H1 (cell line): ENCODE results near the gene NEK11. TPM values are rescaled to one million over a fixed set of nuclear protein-coding genes. Genes with fewer than 3 reads are reported as not detected.

Source experiments
- BCL11A ChIP-seq, 2 experiments: IDR thresholded peaks; one replicate each; pipeline ENCODE4 v1.6.1; 2011; ENCODE audit warnings: low read depth in 2 of 2, low read length in 2 of 2, mild to moderate bottlenecking in 2 of 2
- CHD7 ChIP-seq: fragments of 300-600 bp; sonication (generic); IDR thresholded peaks from 2 replicates; pipeline ENCODE4 v1.7.1; 2012; ENCODE audit warnings: low read length, moderate library complexity, mild to moderate bottlenecking, inconsistent platforms; ENCODE audit not compliant: insufficient replicate concordance
- E2F6 ChIP-seq: IDR thresholded peaks from 2 replicates; pipeline ENCODE4 v1.6.1; 2012; ENCODE audit warnings: inconsistent platforms
- GTF2F1 ChIP-seq: IDR thresholded peaks from 2 replicates; pipeline ENCODE4 v1.6.1; 2012; ENCODE audit warnings: low read depth, low read length, improper control_type of control experiment, borderline replicate concordance
- JUN ChIP-seq: IDR thresholded peaks from 2 replicates; pipeline ENCODE4 v1.6.1; 2011; ENCODE audit warnings: low read depth, mild to moderate bottlenecking, improper control_type of control experiment, low read length
- POU5F1 ChIP-seq: IDR thresholded peaks from 2 replicates; pipeline ENCODE4 v1.6.1; 2011; ENCODE audit warnings: low read depth, mild to moderate bottlenecking, low read length, moderate library complexity
- RAD21 ChIP-seq, 2 experiments: IDR thresholded peaks in 1 of 2; conservative IDR thresholded peaks in 1 of 2; 2 replicates each; pipeline ENCODE4 v1.6.1; 2011; ENCODE audit warnings: low read depth in 2 of 2, low read length in 2 of 2, improper control_type of control experiment in 1 of 2, inconsistent platforms in 1 of 2, mild to moderate bottlenecking in 1 of 2, moderate library complexity in 1 of 2
- RBBP5 ChIP-seq: IDR thresholded peaks from 2 replicates; pipeline ENCODE4 v1.7.1; 2012; ENCODE audit warnings: low read depth, mild to moderate bottlenecking, inconsistent platforms, low read length, moderate library complexity, borderline replicate concordance
- RNF2 ChIP-seq: fragments of 200-900, 300-1000 bp; sonication (generic); IDR thresholded peaks from 2 replicates; pipeline ENCODE4 v1.7.1; 2016; ENCODE audit warnings: borderline replicate concordance, low read depth, mild to moderate bottlenecking, antibody characterized with exemption, low read length; ENCODE audit not compliant: poor library complexity, severe bottlenecking; ENCODE audit errors: missing control alignments
- SAP30 ChIP-seq: fragments of 300-600 bp; sonication (generic); IDR thresholded peaks from 2 replicates; pipeline ENCODE4 v1.7.1; 2012; ENCODE audit warnings: low read length, moderate library complexity, mild to moderate bottlenecking, inconsistent platforms; ENCODE audit not compliant: insufficient read depth, insufficient replicate concordance
- polyA plus RNA-seq, 7 experiments: library from polyadenylated mRNA; depleted of rRNA in 3 of 7; stranded (reverse) in 5 of 7; unstranded in 2 of 7; fragments of >200 nt in 5 of 7; fragments of 200-250 nt in 2 of 7; gene quantifications; 1 replicate in 5 of 7; 2 replicates in 1 of 7; 4 replicates in 1 of 7; pipeline versions ENCODE4 v1.2.1 to v1.2.3, GENCODE V29; 2011 to 2013; ENCODE audit warnings: missing spikeins in 2 of 7, mixed read lengths in 2 of 7
- total RNA-seq: library from RNA; stranded (reverse); fragmentation: NEBNext Ultra II Directional; extraction: Animal tissue kit (Norgen Biotek cat#: 25700); gene quantifications from 2 replicates; pipeline ENCODE4 v1.2.1, GENCODE V29; 2021

NEK11 gene
- total and polyA plus RNA-seq, 2 of the 8 experiments (the other 6 are each of a cell fraction or from before 2014, with no cell fraction given), result 0.60 TPM; not detected in 1

- no peak for TF ChIP-seq CHD7
- TF ChIP-seq GTF2F1, result no peak
- TF ChIP-seq RNF2, result no peak
- TF ChIP-seq E2F6, result no peak
- TF ChIP-seq POU5F1, result no peak
- TF ChIP-seq JUN, result no peak
- no peak for TF ChIP-seq SAP30
- no peak for TF ChIP-seq RAD21 (IDR thresholded peaks at IDR 0.05 in 1 of 2, conservative IDR thresholded peaks at IDR 0.05 in 1 of 2; ENCODE audit: low read depth in 2 of 2, low read length in 2 of 2)
- TF ChIP-seq RBBP5, result no peak
- TF ChIP-seq BCL11A (IDR thresholded peaks at IDR 0.05; ENCODE audit: low read depth in 2 of 2, low read length in 2 of 2), result no peak
These were observed 83.4 kb downstream of the NEK11 start (continued) for GRCh38 chr3:131110087-131110486.
